ENCODE data around the gene CSMD2. TPM values are rescaled to one million over a fixed set of nuclear protein-coding genes. Genes with fewer than 3 reads are reported as not detected.

CSMD2 gene
- total and polyA plus RNA-seq, 2 of the 8 experiments (the other 6 are each of a cell fraction or from before 2014, with no cell fraction given): 7.0 to 14.7 TPM

DNA sequence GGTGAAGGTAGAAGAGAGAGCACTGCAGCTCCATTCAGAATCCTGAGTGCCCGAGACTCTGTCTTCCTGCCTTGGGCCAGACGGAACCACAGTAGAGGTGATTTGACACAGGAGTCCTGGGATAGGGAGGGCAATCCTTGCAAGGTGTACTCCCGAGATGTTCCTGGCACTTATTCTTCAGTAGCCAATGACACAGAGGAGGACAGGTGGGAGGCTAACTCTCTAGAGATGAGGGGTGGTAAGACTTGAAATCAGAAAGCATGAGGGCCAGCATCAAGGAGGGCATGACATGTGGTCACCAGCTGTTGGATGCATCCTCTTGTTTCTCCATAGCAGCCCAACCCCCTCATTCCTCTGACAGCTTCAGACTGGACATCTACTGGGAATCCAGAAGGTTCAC lies 56.3 kb downstream of the CSMD2 start (continued):
- TF ChIP-seq YY1 (IDR thresholded peaks at IDR 0.05; ENCODE audit: low read depth, low read length) (no peak), RAD21 (IDR thresholded peaks at IDR 0.05 in 1 of 2, conservative IDR thresholded peaks at IDR 0.05 in 1 of 2; ENCODE audit: low read depth in 2 of 2, low read length in 2 of 2) (no peak)
